Stimulated activated CD8-positive, alpha-beta memory T cell treated with anti-CD3 and anti-CD28 coated beads, Interleukin-7, amount 100 ng/mL, for 4 hours (primary cell): ENCODE measurements around the gene EFCAB8.

Source experiments
- DNase-seq, 2 donors: peaks; one replicate each; pipeline ENCODE4 v3.0.0-alpha.2; 2020; ENCODE audit warnings: low read depth in 2 of 2

The EFCAB8 gene, protein sequence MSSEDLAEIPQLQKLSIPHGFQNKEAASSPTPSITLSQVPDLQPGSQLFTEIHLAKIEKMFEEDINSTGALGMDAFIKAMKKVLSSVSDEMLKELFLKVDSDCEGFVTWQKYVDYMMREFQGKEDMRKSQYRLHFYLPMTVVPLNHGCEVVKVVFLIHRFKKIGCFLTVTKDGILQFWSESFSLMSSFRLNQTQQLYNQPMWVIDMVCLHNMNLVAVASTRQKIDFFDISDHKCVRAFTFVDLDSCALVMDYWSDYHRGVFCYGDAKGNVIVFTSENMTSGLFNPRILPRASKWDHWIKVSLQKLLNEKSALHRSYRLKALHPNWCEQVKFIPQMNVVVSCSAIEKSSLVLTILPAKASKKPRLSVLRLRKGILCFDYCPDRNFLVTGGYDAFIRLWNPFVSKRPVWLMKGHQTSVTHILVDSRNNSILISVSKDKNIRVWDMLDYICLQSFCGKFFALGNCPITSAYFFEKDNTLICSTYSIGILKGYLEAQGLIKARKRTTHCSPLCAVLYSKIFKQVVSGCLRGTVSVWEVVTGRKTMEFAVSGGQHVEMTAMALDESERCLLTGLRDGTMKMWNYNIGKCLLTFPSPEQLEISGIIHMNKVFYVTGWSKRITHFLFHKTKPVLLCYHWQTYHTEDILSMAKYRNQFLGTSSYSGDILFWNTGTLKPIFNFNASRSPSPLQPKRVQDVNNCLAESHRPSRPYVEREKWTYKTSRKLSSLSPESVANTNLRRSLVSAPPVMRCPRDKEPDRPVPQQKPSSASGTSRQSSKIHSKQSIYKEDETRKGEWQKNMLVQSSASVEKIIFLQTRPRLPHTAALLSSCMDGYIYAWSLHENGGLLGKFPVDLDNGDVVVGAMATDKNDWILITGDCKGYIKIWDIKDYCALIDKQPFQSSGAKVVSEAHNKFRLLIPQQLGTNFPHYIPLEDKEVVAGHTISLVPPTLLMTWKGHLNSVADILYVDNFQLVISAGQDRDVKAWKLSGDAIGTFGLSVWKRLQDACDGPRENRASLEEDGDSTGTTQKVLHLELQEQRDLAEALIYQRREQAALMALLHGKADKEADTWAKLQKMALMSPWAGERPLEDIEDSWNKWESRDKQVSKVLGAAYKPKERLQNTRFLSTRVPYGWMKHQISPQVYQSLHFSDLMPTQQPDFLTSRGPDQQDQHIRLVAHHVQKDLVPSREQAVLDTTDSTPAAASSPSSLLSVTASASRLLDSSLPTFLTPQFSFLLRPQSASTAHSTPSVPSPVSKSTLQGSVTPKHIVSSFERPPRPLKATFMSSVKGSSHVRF

DNA sequence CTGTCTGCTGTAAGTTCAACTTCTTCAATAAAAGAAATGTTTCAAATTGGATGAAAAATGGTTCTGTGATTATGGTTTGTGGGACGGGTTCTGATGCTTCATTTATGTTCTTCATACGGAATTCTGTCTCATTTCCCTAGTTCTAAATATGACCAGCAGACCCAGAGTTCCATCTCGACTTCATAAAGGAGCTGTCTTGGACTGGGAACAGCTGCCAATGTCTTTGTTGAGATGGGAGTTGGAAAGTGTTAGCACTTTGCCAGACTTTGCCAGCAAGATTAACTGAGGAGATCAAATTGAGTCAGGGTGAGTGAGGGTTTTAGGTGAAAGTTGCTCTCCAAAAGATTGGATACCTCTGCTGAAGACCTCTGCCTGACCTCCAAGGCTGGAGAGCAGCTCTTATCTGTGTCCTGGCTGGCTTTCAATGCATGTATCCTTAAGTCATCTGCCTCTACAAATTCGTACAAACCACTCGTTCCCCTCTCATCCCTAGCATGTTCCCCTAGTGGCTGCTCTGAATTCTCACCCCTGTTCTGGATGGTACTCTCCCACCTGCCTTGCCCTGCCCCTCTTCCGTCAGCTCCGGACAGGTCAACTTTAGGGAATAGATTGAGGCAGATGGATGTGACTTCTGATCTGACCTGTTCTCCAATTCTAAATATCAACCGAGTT, at the start of gene EFCAB8:
Gene EFCAB8, plus strand, starts transcription at position 223 of the 672 bp plus-strand sequence. CDS start 4,870 bp downstream, outside the sequence.
- DNase-seq = no peak

DNA sequence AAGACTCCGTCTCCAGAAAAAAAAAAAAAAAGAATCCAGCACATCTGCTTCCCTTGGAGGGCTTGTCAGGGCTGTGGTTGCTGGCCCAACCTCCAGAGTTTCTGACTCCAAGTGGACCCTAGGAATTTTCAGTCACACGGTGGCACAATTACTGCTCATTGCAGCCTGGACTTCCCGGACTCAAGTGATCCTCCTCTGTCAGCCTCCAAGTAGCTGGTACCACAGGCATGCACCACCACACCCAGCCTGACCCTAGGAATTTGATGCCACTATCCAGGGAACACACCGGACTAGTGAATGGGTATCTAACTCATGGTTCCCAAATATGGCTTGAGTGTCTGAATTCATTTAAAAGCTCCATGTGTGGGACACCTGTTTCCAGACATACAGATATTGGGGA, 48.8 kb upstream of the EFCAB8 start:
- no peak for DNase-seq

DNA sequence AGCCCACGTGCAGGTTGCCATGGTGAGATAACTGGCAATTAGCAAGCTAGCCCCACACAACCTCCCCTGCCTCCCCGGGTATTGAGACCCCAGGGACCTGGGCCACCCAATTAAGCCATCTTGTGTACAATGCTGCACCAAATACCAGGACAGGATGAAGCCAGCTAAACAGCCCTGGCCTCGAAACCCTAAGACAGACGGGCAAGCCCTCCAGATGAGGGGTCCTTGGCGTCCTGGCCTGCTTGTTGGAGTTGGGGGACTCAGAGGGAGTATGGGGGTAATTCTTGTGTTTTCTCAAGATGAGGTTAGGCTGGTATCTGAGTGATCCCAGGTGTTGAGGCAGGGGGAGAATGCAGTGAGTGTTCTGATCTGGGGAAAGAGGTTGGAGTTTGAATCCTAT, 47.8 kb upstream of the EFCAB8 start:
- no peak for DNase-seq

DNA sequence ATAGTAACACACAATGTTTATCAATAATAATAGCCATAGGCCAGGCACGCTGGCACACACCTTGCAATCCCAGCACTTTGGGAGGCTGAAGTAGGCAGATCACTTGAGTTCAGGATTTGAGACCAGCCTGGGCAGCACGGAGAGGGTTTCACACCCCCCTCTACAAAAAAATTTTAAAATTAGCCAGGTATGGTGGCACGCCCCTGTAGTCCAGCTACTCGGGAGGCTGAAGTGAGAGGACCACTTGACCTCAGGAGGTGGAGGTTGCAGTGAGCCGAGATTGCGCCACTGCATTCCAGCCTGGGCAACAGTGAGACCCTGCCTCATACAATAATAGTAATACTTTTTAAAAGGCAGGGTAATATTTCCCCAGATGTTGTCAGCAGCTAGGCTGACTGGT, 46.8 kb upstream of the EFCAB8 start:
- no peak for DNase-seq

DNA sequence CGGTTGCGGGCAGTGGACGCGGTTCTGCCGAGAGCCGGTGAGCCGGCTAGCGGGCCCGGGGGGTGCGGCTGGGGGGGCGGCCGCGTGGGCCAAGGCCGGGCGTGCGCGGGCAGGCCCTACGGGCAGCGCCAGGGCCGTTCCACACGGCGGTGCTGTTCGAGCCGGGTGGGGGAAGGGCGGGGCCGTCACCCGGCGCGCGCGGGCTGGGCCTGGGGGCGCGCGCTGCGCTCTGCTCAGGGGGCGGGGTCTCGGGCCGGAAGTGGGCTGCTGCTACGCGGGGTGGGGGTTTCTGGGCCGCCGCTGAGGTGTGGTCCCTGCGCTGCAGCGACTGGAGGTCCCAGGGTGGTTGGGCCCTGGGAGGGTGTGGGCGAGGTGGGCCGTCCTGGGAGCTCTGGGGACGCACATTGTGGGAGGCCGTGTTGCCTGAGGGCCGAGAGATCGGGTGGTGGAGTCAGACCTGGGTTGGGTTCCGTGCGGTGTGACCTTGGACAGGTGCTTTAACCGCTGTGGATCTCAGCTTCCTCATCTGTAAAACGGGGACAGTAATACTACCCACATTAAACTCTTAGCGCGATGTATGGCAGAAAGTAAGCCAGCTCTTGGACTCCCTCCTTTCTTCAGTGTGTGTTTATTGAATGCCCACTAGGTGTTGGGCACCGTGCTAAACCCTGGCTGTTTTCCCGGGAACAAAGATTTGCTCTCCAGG, 38.6 kb upstream of the EFCAB8 start:
- DNase-seq = peak; percentile 69 to 74

- DNase-seq = no peak
Measured at GRCh38 chr20:32820698-32821377, 37.9 kb upstream of the EFCAB8 start.

DNA sequence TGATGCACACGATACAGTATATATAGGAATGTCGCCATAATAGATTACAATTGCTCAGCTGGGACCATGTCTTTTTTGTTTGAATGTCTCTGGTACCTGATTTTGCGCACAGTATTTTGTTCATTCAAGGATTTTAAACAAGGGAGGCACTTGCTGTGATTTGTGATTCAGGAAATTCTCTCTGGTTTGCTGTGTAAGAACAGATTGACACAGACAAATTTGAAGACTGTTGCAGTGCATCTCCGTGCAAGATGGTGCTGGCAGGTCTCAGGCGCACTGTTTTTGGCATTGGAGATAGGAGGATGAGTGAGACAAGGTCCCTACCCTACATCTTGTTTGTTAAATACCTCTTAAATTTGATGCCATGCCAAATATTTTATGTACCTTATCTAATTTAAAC, 36.5 kb upstream of the EFCAB8 start:
- DNase-seq = no peak

DNA sequence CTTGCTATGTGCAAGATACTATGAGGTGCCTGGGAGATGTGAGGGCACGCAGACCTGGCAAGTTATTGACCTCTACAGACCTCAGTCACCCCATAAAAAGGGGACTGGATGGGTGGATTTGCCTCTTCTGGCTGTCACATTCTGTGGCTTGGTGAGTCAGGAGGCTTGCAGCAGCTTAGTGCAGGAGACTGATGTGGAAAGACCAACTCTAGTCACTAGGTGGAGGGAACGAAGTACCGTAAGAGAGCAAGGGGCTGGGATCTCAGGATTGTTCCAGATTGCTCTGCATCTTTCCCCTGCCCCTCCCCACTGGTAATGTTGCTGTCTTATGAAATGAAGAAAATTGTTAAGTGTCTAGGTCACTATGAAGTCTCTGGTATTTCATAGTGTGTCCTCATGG, 35.6 kb upstream of the EFCAB8 start:
- DNase-seq = peak; percentile 6 to 8

- no peak for DNase-seq
Measured at GRCh38 chr20:32823737-32824588, 34.8 kb upstream of the EFCAB8 start.

GRCh38 chr20:32828029-32828680, 30.6 kb upstream of the EFCAB8 start:
- no peak for DNase-seq

GRCh38 chr20:32829311-32830005, 29.3 kb upstream of the EFCAB8 start:
- DNase-seq = no peak

DNA sequence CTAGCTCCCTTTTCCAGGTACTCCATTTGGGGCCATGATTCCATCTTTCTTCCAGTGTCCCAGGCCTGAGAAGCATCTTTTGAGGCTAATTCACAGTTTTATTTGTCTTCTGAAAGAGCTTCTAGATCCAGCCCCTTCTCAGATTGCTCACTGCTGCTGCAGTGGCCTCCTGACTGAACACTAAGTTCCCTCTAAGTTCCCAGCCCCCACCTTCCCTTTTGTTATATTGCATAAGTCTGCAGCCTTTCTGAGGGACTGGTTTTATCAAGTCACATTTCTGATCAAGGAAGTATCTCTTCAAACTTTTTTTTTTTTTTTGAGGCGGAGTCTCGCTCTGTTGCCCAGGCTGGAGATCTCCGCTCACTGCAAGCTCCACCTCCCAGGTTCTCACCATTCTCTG, 28.3 kb upstream of the EFCAB8 start:
- no peak for DNase-seq

- no peak for DNase-seq
Measured at GRCh38 chr20:32831982-32832381, 26.7 kb upstream of the EFCAB8 start.

GRCh38 chr20:32832664-32833063, 26.1 kb upstream of the EFCAB8 start:
- DNase-seq = no peak

- DNase-seq = no peak
Measured at GRCh38 chr20:32834972-32835371, 23.8 kb upstream of the EFCAB8 start.

DNA sequence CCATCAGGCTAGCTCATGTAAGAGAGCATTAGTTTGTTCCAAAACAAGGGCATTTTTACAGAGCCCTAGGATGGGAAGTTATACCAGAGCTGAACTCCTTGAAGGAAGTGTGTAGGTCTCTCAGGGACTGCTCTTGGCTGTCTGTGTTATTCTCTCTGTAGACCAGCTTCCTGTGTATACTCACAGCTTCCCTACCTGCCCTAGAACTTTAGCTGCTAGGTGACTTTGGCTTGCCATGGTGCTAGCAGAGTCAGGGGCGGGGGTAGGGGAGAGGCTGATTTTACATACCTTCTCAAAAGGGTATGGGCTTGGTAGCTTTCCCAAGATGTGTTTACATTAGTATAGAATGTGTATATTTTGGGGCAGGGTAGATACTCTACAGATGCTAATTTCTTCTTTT, 21.6 kb upstream of the EFCAB8 start:
- DNase-seq = no peak

- no peak for DNase-seq
Measured at GRCh38 chr20:32839227-32839981, 19.3 kb upstream of the EFCAB8 start.

- DNase-seq = no peak
Measured at GRCh38 chr20:32839982-32840285, 18.8 kb upstream of the EFCAB8 start.
